NCI-H2029 treated with DMSO at 0.1 percent for 48 hours (cell line): ENCODE measurements around the gene COL24A1.
"Not testable (repeated sequence)": the region's sequence is repeated elsewhere in the genome, so short reads cannot be mapped to it uniquely, and the experiment has no call there.

Experiments used
- DNase-seq: peaks from one replicate; lab custom pipeline; 2025; lab: John Stamatoyannopoulos, UW

The COL24A1 gene

DNA sequence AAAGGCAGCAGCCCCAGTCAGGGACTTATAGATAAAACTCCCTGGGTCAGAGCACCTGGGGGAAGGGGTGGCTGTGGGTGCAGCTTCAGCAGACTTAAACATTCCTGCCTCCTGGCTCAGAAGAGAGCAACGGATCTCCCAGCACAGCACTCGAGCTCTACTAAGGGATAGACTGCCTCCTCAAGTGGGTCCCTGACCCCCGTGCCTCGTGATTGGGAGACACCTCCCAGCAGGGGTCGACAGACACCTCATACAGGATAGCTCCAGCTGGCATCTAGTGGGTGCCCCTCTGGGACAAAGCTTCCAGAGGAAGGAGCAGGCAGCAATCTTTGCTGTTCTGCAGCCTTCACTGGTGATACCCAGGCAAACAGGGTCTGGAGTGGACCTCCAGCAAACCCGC is 84.1 kb downstream of the COL24A1 start:
- not testable (repeated sequence) for DNase-seq

- not testable (repeated sequence) for DNase-seq
Observed at GRCh38 chr1:86071870-86072269, 84.7 kb downstream of the COL24A1 start.

DNA sequence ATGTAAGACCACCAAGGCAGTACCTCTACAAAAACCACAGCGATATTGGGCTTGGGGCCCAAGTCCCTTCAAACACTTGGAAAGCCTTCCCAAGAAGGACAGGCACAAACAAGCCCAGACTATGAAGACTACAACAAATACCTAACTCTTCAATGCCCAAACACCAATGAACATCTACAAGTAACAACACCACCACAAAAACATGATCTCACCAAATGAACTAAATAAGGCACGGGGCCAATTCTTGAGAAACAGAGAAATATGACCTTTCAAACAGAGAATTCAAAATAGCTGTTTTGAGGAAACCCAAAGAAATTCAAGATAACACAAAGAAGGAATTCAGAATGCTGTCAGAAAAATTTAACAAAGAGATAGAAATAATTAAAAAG is 86.8 kb downstream of the COL24A1 start:
- DNase-seq: no peak

GRCh38 chr1:86068841-86069756 is 87.5 kb downstream of the COL24A1 start:
- no peak for DNase-seq

GRCh38 chr1:86068271-86068721 is 88.3 kb downstream of the COL24A1 start:
- DNase-seq: no peak

GRCh38 chr1:86067626-86068025 is 88.9 kb downstream of the COL24A1 start:
- DNase-seq: no peak

GRCh38 chr1:86064899-86065298 is 91.7 kb downstream of the COL24A1 start:
- no peak for DNase-seq

DNA sequence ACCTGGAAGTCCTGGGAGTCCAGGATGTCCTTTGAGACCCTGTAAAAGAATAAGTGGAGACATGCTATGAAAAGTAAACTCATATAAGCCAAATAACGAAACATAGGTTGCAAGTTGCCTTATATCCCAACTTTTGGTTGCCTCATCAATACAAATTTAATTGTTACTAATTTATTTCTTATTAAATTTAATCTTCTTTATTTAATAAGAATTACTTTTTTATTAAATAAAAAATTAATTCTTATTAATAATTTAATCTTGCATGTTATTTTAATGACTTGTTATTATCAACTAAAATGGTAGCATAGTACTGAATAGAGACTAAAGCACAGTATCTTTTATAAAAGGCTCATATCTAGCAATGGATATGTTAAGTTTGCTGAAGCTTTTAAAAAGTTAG is 92.9 kb downstream of the COL24A1 start:
- DNase-seq: no peak

- no peak for DNase-seq
Observed at GRCh38 chr1:86062453-86062852, 94.1 kb downstream of the COL24A1 start.

GRCh38 chr1:86061551-86061990 is 95.0 kb downstream of the COL24A1 start:
- no peak for DNase-seq

GRCh38 chr1:86054396-86054795 is 102.2 kb downstream of the COL24A1 start:
- no peak for DNase-seq

- DNase-seq: no peak
Observed at GRCh38 chr1:86052948-86053698, 103.4 kb downstream of the COL24A1 start.

DNA sequence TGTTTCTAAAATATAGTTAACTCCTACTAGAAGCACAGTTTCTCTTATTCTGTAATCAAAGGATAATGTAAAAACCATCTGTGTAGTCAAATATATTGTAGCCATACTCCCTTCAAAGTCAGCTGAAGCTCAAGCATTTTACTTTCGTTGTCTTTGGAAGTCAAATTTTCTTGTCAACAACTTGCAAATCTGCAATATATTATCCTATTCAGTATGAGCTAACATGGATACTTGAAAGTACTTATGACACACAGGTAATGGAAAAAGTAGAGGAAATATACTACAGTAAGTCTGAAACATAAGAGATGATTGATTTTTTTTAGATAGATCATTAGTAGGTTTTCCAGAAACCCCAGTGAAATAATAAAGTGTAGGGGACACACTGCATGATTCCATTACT is 121.5 kb downstream of the COL24A1 start:
- DNase-seq: no peak

GRCh38 chr1:86030180-86030579 is 126.4 kb downstream of the COL24A1 start:
- DNase-seq: no peak

GRCh38 chr1:86018283-86018923 is 138.2 kb downstream of the COL24A1 start:
- peak; percentile 52 for DNase-seq

- no peak for DNase-seq
Observed at GRCh38 chr1:86016076-86016759, 140.4 kb downstream of the COL24A1 start.

DNA sequence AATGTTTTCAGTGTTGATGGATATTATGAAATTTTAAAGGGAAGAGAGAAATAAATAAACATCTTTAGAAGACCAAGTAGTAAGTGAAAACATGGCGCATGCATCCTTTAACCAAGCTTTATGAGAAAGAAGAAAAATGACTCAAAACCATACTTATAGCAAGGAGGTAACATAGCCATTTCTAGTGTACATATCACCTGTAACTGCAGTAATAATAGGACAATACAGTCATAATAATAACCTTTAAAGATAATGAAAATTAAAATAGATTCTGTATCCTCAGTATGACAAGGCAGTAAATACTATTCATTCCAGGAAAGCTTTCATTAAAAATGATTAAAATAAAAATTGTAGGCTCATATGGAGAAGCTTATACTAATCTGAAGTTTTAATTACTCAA is 141.2 kb downstream of the COL24A1 start:
- no peak for DNase-seq

DNA sequence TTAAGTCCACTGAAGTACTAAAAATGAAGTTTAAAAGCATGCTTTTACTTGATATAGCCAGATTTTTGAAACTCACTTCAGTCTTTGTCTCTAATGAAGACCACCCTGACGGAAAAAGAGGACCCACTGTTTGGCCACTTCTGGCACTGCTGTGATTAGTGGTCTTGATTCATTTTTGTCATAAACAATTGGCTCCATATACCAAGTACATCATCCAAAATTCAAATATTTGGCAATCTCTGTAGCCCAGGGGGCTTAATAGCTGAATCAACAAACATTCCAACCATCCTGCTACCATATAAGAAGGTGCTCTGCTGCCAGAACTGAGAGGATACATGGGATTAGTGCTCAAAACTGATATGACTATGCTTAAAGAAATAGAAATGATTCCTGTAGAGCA is 156.0 kb downstream of the COL24A1 start:
- DNase-seq: no peak

DNA sequence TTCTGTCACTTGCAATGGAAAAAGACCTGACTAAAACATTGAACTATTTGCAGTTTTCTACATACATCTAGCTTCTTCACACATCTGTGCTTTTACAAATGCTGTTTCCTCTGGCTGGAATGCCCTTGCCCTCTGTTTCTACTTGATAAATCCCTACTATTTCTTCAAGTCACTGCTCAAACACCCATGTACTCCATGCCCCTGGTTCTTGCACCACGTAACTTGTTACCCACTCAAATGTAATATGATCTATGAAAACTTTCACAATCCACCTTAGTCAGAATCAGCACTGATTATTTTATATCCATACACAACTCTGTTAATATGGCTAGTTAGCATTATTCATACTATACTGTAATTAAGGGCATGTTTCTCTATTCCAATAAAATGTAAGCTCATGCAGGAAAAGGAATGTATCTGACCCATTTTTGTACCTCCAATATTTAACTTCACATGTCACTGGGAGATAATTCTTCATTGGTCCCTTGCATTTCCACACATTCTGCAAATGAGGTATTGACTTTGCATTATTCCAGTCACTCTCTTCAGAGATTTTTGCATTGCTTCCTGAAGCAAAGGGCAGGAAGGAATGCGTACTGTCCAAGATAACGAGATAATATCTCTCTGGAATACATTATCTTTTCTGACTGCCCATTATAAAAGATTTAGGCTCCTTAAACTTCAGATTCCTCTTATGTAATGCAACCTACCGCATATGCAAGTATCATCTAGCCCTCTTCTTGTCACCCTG is 158.3 kb downstream of the COL24A1 start:
- DNase-seq: no peak

DNA sequence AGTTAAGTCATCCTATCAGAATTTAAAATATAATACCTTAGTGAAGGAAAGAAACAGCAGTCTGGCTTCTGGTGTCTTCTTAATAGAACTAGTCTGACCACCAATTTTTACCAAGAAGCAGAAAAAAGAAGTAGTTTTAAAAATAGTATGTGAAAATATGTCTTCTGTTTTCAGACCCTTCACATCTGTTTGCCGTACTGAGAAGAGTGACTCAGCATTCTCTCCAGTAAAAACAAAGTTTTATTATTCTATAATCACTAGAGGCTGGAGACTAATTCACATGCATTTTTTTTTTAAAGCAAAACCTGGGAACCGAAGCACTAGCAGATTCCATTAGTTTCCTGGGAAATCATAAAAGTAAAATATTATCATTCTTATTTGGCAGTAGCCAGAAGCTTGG is 163.8 kb downstream of the COL24A1 start:
- DNase-seq: no peak

DNA sequence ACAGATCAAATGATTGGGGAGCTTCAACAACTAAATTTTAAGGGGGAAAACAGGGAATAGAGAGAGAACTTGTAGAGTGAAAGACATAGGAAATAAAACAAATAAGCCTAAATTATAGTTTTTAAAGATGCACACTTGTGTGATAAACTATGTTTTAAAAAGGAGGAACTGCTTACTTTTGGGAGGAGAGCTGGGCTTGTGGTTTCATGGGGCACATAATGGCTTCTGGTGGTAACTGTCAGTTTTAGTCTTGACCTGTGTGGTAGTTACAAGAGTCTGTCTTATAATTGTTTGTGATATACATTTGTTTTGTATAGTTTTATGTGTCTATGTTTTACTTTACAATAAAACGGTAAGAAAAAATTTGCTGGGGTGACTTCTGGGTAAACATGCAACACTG is 165.3 kb downstream of the COL24A1 start:
- no peak for DNase-seq
